HG03575 (cell line): ENCODE measurements around the gene SCFD2.
A peak's percentile ranks its signal among the peaks of the same experiment; 100 is the strongest.

Experiments
- ATAC-seq: cut with Tn5 transposase; IDR thresholded peaks from one replicate; pipeline ENCODE4 v1.9.1; 2021; ENCODE audit not compliant: unreplicated experiment, insufficient number of reproducible peaks, low FRiP score; ENCODE audit errors: extremely low read depth

SCFD2 gene

DNA sequence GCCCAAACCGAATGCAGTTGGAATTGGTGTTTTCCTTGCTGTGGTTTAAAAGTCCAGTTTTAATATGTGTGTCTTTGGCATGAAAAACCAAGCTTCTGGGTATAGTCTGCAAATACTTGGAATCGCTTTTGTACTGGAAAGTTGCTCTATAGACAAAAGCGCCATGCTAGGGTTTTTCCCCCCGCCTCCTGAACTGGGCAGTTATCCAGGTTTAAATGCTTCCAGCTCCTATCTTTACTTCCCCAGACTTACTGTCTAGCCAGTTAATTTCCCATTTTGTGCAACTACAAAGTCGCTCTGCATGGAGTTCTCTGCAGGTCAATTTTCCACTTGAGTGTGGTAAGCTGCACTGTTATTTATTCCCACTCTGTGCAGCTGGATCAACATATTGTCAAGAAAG, 501.1 kb downstream of the SCFD2 start:
- no peak for ATAC-seq

- ATAC-seq: no peak
These were observed 502.5 kb downstream of the SCFD2 start for GRCh38 chr4:52863324-52863723.

- ATAC-seq: no peak
These were observed 503.2 kb downstream of the SCFD2 start for GRCh38 chr4:52862639-52863161.

DNA sequence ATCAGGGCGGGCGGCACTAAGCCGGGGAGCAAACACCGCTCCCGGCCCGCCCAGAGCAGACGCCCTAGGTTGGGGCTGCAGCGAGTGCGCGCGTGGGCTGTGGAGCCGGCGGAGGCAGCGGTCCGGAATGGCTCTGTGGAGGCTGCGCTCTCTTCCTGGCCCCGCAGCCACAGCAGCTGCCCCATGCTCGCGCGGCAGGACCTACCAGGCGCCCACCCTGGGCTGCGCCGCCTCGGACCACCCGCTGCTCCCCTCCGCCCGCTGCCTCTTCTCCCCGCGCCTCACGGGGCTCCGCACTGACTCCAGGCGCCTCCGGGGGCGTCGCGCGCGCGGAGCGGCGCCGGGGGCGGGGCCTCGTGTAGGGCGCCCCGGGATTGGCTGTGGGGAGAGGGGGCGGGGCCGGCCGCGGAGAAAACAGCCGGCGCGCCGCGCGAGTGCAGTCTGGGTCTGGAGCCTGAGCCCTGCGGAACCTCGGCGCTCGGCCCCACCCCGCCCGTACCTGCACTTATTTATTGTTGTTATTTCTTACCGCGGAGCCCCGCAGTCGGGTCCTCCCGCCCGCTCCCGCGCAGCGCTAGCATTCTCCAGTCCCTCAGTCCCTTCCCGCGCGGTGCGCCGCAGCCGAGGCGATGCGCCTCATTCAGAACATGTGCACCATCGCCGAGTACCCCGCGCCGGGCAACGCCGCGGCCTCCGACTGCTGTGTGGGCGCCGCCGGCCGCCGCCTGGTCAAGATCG, 503.8 kb downstream of the SCFD2 start, which contains the start of gene RASL11B:
TSS of gene RASL11B (plus strand) at position 439 of the 738 bp plus-strand sequence. CDS start at position 630, 191 bp downstream.
- ATAC-seq: peak; percentile 86

DNA sequence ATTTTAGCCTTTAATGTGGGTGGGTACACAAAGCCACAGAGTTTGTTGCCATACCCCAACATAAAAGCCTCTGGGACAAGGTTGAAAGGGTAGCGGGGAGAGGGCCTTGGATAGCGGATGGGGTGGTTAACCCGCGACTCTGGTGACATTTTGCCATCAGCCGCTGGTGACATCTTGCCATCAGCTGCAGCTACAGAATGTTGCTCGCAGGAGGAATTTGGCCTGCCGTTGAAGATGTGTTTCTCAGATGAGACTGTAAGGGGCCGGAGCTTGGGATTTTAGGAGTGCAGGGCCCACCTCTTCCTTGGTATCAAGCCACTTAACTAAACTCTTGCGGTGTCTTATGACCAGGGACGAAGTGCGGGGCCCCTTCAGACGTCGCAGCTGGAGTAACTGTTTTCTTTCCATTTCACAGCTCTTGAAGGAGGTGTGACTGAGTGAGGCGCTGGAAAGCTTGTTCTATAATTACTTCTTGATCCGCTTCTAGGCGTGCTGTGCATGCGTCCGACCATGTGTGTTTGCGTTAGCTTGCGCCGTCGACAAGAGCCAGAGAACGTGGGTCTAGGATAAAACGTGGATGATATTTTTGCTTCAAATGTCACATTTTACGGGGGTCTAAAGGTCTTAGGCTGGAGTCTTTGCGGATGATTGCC, 504.6 kb downstream of the SCFD2 start:
- ATAC-seq: no peak

GRCh38 chr4:52860361-52860760, 505.5 kb downstream of the SCFD2 start:
- no peak for ATAC-seq

DNA sequence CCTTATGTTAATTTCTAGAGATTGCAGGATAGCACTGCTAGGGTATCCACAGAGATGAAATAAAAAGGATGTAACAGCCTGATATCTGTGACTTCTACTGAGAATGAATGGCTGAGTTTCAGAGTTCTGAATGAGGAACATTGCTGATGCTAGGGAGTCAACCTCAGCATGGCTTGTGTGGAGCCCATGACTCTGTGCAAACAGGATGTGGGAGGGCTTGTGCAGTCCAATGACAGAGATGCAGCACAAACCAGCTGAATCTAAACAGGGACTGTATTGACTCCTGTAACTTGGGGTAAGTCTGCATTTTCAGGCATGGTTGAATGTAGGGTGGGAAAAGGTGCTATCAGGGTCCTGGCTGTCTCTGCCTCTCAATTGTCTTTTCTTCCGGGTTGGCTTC, 509.1 kb downstream of the SCFD2 start:
- no peak for ATAC-seq

- ATAC-seq: no peak
These were observed 512.5 kb downstream of the SCFD2 start for GRCh38 chr4:52853351-52853750.

DNA sequence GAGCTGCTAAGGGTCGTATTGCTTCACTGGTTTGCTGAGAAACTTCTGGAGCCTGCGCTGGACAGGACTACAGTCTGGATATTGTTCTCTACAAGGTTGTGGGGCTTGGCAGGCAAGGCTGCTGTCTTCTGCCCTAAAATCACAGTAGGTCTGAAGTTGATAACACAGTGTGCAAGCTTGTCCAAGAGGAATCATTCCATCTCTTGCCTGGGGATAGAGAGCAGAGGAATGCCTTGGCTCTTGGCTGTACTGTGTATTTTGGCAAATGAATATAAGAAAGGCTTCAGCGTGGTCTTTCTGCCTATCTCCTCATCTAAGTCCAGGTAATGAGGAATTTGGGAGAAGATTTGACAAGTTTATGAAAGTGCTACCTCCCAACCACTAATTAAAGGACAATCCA, 513.1 kb downstream of the SCFD2 start:
- ATAC-seq: no peak

GRCh38 chr4:52852041-52852440, 513.8 kb downstream of the SCFD2 start:
- no peak for ATAC-seq

GRCh38 chr4:52850406-52851124, 515.3 kb downstream of the SCFD2 start:
- ATAC-seq: no peak

DNA sequence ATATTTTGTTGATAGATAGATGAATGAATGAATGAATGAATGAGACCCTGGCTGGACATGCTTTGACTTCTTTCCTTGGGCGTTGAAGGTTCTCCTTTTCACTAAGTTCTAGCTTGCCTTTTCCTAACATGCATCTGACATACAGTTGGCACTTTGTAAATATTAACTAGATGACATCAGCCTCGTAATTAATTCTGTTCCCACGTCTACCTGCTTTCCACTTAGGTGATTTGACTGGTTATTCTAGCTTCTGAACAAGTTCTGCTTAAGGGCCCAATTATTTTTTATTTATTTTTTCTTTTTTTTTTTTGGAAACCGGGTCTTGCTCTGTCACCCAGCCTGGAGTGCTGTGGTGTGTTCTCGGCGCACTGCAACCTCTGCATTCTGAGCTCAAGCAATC, 517.6 kb downstream of the SCFD2 start:
- ATAC-seq: no peak

DNA sequence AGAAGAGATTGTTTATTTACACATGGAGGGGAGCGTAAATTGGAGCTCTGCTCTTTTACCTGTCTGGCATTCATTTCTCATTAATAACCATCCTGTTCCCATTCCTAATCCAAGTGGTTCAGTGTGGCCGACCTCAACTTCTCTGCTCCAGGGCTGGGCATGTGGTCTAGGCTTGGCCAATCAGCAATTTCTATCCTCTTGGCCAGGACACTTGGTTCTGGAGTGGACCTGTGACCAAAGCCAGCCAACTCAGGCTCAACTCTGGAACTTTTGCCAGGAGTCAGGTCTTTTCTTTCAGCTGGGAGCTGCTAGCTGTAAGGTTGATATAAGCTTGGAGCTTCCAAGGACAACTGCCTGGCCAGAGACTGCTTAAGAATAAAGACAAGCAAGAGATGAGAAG, 519.4 kb downstream of the SCFD2 start:
- no peak for ATAC-seq

DNA sequence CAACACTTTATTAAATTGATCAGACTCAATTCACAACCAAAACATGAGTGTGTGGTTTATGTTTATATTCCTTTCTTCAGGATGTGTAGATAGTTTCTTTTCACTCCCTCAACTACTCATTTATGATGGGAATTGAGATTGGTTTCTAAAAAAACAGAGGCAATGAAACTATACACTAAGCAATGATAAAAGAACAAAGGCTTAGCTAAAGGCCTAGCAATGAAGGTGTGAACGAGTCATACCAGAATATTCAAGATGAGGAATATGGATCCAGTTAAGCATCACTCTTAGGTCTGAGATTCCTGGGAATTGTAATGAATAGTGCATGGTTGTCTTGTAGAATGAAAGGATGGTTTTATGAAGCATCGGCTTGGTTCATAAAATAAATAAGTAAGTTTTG, 521.3 kb downstream of the SCFD2 start:
- ATAC-seq: no peak

DNA sequence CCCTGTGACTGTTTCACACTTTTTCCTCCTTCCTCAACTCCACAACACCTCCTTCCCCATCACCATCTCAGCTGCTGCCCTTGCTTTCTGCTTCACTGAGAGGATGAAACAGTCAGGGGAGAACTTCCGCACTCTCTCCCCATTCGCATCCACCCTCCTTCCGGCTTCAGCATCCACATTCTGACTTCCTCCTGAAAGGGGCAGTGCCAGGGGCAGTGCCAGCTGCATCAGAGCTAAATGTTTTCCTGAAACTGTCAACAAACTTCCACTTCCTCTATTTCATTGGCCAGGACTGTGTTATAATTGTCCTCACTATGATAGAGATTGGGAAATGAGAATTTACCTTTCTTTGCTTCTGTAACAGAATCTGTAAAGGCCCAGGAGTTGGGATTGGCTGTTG, 521.9 kb downstream of the SCFD2 start:
- no peak for ATAC-seq

- no peak for ATAC-seq
These were observed 522.5 kb downstream of the SCFD2 start for GRCh38 chr4:52843351-52843750.

GRCh38 chr4:52842792-52843191, 523.1 kb downstream of the SCFD2 start:
- ATAC-seq: no peak

DNA sequence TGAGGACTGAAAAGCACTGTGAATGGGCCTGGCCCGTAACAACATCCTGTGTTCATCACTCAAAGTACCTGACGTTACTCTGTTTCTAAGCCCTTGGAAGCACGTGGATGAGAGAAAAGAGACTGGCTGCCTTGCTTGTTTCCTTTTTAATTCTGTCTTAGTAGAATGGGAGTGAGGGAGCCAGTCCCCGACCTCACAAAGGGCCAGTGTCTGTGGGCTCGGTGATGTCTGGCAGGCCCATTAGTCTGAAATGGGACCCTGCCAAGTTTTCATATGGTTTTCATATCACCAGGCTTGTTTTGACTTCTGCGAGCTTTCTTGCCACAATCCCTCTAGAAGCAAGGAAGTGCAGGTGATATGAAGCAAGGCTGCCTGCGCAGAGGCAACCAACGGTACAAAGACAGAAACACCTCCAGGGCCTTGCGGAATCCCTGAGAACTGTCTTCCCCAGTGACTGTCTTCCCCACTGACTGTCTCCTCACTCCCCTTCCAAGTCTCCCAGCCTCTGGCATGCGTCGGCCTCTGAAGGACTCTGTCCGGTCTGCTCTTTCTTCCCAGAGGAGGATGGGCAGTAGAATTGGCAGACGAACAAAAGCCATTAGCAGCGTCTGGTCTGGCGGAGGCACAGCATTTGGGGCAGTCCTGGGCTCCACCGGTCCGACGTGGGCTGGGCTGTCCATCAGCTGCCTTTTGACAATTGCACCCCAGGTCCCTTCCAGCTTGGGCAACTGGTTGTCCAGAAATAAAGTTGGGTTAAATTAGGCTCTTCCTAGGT, 524.0 kb downstream of the SCFD2 start:
- ATAC-seq: no peak
